Activated T-cell treated with anti-CD3 and anti-CD28 coated beads, Interleukin-2, amount 50 U/mL, for 24 hours (primary cell): ENCODE data around the gene CIROP.

Source experiments
- DNase-seq: peaks from one replicate; pipeline ENCODE4 v3.0.0-alpha.2; 2020
- H3K27ac Mint-ChIP-seq: 2 replicates; pipeline ENCODE4 v1.8.0; 2020; ENCODE audit warnings: mild to moderate bottlenecking, mixed read lengths
- H3K27me3 Mint-ChIP-seq: 2 replicates; pipeline ENCODE4 v1.8.0; 2020; ENCODE audit warnings: mixed read lengths
- H3K36me3 Mint-ChIP-seq: 2 replicates; pipeline ENCODE4 v1.8.0; 2020; ENCODE audit warnings: low read depth, mixed read lengths
- H3K4me1 Mint-ChIP-seq: 2 replicates; pipeline ENCODE4 v1.8.0; 2020; ENCODE audit warnings: low read depth, mixed read lengths
- H3K4me3 Mint-ChIP-seq: 2 replicates; pipeline ENCODE4 v1.8.0; 2020; ENCODE audit warnings: mild to moderate bottlenecking, moderate library complexity, mixed read lengths
- H3K9me3 Mint-ChIP-seq: 2 replicates; pipeline ENCODE4 v1.8.0; 2020; ENCODE audit warnings: mixed read lengths

CIROP gene

DNA sequence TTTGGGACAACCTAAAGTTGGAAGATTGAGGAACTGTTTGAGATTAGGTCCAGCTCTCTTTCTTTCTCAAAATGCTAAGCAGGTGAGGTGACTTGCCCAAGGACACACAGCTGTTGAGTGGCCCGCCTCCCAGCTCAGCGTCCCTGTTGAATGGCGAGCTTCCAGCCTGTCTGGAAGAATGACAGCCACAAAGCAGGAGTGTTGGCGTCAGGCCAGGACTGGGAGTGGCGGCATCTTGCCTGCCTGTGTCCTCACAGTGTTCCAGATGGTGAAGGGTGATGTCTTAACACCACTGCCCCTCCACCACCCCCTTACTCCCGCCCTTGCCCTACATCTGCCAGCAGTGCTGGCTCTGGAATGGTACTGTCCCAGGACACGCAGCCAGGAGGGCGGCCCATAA lies 18.6 kb upstream of the CIROP start:
- peaks cover 33% of the 10 kb centered on the region for H3K4me1 Mint-ChIP-seq
- no peak overlapping the region for H3K4me3 Mint-ChIP-seq
- H3K9me3 Mint-ChIP-seq = no peaks in the 10 kb centered on the region
- H3K27ac Mint-ChIP-seq = no peak overlapping the region
- no peak for DNase-seq
- no peaks in the 10 kb centered on the region for H3K27me3 Mint-ChIP-seq
- H3K36me3 Mint-ChIP-seq = no peaks in the 10 kb centered on the region

DNA sequence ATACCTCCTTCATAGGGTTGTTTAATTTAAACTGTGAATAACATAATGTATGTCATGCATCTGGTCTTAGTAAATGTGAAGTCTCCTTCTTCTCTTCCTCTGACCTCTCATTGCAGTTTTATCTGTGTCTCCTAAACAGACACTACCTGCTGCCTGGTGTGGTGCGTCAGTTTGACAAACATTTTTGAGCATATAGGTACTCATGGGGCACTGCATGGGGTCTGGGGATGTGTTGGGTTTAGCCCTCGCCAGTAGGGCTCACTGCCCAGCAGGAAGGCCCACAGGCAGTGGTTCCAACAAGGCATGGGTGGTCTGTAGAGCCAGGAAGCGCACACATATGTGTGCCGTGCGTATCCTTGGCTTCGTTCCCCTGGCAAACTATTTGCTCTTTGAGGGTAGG lies 17.3 kb upstream of the CIROP start:
- H3K4me1 Mint-ChIP-seq = peaks cover 43% of the 10 kb centered on the region
- no peak overlapping the region for H3K27ac Mint-ChIP-seq
- no peak overlapping the region for H3K4me3 Mint-ChIP-seq
- DNase-seq = no peak
- H3K9me3 Mint-ChIP-seq = no peaks in the 10 kb centered on the region
- no peaks in the 10 kb centered on the region for H3K27me3 Mint-ChIP-seq
- H3K36me3 Mint-ChIP-seq = no peaks in the 10 kb centered on the region

DNA sequence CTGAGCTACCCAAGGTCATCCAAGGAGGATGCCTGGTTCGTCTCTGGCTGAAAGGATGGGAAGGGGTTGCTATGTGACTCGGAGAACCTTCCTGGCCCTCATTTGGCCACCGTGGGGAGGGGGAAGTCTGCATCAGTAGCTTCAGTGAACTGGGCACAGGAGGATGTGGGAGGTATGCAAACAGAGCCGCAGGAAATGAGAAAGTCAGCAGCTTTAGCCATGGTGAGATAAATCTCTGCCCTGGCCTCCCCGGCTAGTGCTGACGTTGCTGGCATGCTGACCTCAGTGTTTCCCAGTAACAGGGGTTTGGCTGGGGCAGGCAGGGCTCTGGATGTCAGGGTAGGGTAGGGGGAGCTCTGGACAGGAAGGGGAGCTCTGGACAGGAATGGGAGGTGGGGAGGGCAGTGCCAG lies 16.6 kb upstream of the CIROP start:
- no peak for DNase-seq
- Mint-ChIP-seq H3K4me3 (no peak overlapping the region), H3K27ac (no peak overlapping the region), H3K36me3 (no peaks in the 10 kb centered on the region), H3K27me3 (no peaks in the 10 kb centered on the region), H3K4me1 (peaks cover 43% of the 10 kb centered on the region), H3K9me3 (no peaks in the 10 kb centered on the region)

DNA sequence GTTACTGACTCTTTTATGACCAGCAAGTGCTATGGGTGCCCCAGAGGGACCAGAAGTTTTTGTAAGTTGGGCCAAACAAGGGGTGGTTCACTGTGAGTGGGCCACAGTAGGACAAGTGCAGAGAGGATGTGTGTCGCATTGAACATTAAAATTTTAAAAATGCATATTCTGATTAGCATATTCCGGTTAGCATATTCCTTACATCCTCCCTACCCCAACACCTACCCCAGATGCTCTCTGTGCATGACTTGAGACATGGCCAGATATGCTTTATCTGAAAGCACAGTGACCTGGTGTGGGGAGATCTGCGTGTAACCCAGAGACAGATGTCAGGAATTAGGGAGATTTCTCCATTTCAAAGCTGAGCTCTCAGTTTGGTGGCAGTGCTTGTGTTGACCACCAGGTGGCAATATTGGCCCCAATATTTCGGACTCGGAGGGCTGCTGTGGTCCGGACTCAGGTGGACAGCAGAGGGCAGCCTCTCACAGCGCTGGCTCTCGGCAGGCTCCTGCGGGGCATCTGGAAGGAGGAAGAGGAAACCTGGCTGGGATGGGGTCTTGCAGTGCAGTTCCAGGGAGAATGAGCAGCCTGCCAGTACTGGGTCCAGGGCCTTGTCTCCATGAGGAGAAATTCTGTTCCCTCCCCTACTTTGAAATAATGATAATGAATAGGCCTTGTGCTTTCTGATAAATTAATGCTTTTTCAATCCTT lies 15.9 kb upstream of the CIROP start:
- DNase-seq = peak; percentile 86
- peaks cover 43% of the 10 kb centered on the region for H3K4me1 Mint-ChIP-seq
- no peaks in the 10 kb centered on the region for H3K9me3 Mint-ChIP-seq
- H3K36me3 Mint-ChIP-seq = no peaks in the 10 kb centered on the region
- H3K27me3 Mint-ChIP-seq = no peaks in the 10 kb centered on the region
- peak overlapping the region; percentile 62 for H3K27ac Mint-ChIP-seq
- H3K4me3 Mint-ChIP-seq = peak overlapping the region; percentile 15

DNA sequence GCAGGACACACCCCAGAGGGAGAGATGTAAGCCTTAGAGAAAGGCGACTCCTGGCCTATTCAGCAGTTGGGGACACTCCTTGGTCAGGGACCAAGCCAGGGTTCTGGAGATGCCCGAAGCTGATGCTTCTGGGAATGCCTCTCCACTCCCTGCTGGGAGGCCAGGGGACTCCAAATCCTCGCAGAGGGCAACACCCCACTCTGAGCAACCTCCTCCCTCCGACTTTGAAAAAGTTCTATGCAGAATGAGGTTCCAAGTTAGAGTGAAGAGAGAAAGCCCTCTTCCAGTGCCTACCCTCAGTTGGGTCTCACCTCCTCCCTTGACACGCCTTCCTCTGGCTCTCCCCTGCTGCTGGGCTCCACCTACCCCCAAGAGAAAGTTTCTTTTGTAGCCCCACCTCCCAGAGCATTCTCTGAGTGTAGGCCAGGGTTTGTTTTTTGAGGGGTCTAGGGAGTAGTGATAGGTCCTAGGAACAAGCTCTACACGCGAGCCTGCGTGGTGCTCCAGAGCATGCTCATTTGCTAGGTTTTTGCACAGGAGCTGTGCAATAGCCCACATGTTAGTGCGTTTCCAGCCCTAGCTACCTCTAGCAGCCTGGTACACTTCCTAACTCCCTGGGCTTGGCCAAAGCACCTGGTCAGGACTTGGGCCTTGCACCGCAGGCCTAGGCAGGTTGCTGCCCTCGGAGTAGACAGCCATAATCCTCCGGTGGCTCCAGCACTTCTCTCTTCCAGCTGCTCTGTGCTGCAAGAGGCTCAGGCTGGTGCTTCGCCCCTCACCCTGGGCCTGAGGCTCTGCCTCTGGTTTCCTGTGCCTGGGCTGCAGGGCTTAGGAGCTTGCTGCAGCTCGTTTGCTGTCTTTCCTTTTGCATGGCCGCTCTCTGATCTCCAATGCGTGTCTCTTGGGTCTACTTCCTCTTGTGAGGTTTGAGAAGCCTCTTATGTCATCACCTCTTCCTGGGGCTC lies 14.9 kb upstream of the CIROP start:
- Mint-ChIP-seq H3K9me3 (no peaks in the 10 kb centered on the region), H3K4me3 (peak overlapping the region; percentile 24), H3K27me3 (no peaks in the 10 kb centered on the region), H3K27ac (peak overlapping the region; percentile 77), H3K4me1 (peaks cover 49% of the 10 kb centered on the region), H3K36me3 (no peaks in the 10 kb centered on the region)
- DNase-seq = peak; percentile 68

DNA sequence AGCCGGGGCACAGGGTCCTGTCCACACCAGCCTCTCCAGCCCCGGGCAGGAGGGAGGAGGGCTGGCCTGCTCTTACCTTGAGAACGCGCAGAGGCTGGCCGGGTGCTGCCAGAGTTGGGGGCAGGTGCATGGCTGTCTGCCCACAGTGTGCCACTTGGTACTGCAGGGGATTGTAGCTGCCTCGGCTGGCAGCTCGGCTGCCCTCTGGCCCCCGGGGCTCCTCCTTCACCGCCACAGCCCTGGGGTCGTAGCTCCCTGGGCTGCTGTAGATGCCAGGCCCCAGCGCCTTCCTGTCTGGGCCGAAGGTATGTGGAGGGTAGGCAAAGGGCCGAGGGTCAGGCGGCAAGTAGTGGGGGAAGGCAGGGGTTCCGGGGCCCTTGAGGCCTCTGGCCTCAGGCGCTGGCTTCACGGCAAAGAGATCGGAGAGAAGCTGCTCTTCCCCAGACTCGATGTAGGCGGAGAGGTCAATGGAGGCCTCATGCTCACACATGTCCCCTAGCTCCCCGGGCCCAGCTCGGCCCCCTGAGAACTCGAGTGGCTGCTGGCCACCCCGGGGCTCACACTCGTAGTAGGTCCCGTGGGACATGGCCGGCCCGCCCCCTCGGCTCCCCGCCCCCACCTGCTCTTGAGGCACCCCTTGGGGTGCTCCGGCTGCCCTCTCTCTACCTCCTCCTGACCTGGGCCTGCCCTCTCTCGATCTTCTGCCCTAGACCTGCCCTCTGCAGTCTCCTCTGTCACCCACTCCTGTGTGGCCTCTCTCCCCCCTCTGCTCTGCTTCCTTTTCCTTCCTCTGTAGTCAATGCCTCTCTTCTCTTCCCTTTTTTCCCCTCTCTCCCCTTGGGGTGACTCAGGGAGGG lies 13.9 kb upstream of the CIROP start, which contains the start of gene CEBPE:
CEBPE (minus strand) TSS at position 750 of the 857 bp plus-strand sequence; CDS start at position 586, 164 bp downstream.
- Mint-ChIP-seq H3K27me3 (no peaks in the 10 kb centered on the region), H3K4me1 (peaks cover 53% of the 10 kb centered on the region), H3K4me3 (peak within 1 kb of the TSS; percentile 24), H3K36me3 (no peaks in the 10 kb centered on the region), H3K27ac (peak within 1 kb of the TSS; percentile 77), H3K9me3 (no peaks in the 10 kb centered on the region)
- DNase-seq = no peak

DNA sequence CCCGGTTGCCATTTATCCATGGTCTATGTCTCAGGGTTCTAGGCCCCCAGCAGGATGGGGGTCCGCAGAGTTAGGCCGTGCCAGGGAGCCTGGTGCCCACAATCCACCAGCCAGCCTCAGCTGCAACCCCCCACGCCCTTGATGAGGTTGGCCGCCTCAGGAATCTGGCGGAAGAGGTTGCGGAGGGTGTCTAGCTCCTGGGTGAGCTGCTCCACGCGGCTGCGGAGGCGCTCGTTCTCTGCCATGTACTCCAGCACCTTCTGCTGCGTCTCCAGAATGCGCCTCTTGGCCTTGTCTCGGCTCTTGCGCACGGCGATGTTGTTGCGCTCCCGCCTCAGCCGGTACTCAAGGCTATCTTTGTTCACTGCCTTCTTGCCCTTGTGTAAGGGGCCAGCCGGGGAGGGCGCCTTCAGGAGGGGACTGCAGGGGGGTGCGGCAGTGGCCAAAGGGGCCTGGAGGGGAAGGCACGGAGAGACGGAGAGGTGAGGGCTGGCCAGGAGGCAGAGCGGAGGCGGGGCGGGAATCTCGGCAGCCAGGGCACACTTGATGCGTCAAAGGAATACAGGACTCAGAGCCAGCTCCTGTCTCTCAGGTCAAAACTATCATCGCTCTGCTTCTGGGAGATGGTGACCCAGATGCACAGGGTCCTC lies 12.7 kb upstream of the CIROP start:
- Mint-ChIP-seq H3K36me3 (no peaks in the 10 kb centered on the region), H3K4me1 (peaks cover 53% of the 10 kb centered on the region), H3K4me3 (no peak overlapping the region), H3K27me3 (no peaks in the 10 kb centered on the region), H3K27ac (no peak overlapping the region), H3K9me3 (no peaks in the 10 kb centered on the region)
- DNase-seq = no peak

DNA sequence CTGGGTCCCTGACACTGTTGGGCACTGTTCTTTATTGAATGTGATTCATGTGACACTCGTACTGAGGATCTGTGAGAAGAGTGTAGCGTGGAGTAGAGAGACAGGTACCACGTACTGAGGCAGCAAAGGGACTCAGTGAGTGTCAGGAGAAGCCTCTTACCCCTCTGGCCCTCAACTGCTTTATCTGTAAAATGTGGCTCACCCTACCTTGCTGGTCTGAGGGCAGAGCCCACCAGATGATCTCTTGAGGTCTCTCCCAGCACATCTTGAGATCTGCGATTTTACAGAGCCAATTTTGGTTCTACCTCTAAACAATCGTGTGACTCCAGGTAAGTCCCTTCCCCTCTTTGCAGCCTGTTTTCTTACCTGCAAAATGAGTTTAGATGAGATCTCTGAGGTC lies 11.1 kb upstream of the CIROP start:
- Mint-ChIP-seq H3K9me3 (no peaks in the 10 kb centered on the region), H3K4me1 (peaks cover 43% of the 10 kb centered on the region), H3K27ac (no peak overlapping the region), H3K36me3 (no peaks in the 10 kb centered on the region), H3K27me3 (no peaks in the 10 kb centered on the region), H3K4me3 (no peak overlapping the region)
- no peak for DNase-seq

DNA sequence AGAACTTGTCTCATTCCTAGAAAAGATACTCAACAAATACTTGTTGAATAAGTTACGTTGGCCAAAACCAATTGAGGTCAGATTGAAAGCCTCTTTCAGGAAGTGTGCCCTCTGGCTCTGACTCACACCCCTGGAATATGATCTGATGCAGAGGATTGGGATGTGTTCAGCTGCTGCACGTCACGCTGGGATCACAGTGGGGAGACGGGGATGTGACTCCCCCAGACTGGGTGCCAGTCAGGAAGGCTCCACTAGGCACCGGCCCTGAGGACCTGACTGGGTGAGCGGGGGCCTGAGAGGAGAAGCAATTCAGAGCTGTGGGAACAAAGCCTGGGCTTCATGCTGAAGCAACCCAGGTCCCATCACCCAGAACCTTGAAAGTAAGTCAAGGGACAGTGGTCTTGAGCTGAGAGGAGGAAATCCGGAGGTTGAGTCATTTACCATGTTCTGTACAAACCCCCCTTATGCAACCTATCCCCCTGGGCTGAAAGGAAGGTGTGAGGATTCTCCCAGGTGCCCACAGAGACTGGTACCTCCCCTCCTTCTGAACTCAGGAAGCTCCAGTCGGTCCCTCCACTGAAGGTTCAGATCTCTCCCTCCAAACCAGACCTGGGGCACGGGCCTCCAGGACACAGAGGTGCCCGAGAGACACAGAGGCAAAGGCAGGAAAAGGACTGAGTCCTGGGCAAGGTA lies 10.4 kb upstream of the CIROP start:
- no peak overlapping the region for H3K4me3 Mint-ChIP-seq
- H3K27ac Mint-ChIP-seq = no peak overlapping the region
- no peak for DNase-seq
- H3K9me3 Mint-ChIP-seq = no peaks in the 10 kb centered on the region
- H3K27me3 Mint-ChIP-seq = no peaks in the 10 kb centered on the region
- peaks cover 36% of the 10 kb centered on the region for H3K4me1 Mint-ChIP-seq
- H3K36me3 Mint-ChIP-seq = no peaks in the 10 kb centered on the region

DNA sequence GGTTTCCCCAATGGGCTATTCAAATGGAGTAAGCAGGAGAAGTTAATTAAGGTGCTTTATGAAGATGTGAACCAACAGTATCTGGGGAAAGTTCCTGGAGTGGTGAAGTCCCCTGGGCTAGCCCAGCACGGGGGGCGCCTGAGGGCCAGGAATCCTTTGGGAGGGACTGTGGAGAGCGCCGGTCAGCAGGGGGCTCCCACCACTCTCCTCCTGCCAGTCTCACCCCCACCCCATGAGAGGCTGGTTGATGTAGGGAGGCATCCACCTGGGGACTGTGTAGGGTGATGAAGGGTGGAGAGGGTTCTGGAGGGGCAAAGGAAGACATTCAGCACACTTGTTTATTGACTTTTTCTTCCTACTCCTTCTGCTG lies 9.9 kb upstream of the CIROP start:
- Mint-ChIP-seq H3K36me3 (no peaks in the 10 kb centered on the region), H3K9me3 (no peaks in the 10 kb centered on the region), H3K27ac (no peak overlapping the region), H3K4me1 (peaks cover 30% of the 10 kb centered on the region), H3K27me3 (no peaks in the 10 kb centered on the region), H3K4me3 (no peak overlapping the region)
- DNase-seq = no peak

DNA sequence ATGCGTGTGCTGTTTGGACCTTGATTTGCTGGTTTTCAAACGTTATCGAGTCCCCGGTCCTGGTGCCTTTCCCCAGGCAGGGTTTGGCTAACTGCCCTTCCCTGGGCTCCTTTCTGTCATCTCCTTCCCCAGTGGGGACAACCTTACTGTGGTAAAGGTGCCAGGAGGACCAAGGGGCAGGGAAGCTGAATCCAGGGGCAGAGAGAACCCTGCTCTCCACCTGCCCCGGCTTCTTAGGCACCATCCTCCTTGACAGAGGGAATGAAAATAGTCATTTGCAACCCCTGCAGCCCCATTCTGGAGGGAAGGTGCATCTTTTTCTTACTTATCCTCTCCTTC lies 9.3 kb upstream of the CIROP start:
- Mint-ChIP-seq H3K4me3 (no peak overlapping the region), H3K27ac (no peak overlapping the region), H3K27me3 (no peaks in the 10 kb centered on the region), H3K4me1 (peaks cover 25% of the 10 kb centered on the region), H3K9me3 (no peaks in the 10 kb centered on the region), H3K36me3 (no peaks in the 10 kb centered on the region)
- DNase-seq = no peak

DNA sequence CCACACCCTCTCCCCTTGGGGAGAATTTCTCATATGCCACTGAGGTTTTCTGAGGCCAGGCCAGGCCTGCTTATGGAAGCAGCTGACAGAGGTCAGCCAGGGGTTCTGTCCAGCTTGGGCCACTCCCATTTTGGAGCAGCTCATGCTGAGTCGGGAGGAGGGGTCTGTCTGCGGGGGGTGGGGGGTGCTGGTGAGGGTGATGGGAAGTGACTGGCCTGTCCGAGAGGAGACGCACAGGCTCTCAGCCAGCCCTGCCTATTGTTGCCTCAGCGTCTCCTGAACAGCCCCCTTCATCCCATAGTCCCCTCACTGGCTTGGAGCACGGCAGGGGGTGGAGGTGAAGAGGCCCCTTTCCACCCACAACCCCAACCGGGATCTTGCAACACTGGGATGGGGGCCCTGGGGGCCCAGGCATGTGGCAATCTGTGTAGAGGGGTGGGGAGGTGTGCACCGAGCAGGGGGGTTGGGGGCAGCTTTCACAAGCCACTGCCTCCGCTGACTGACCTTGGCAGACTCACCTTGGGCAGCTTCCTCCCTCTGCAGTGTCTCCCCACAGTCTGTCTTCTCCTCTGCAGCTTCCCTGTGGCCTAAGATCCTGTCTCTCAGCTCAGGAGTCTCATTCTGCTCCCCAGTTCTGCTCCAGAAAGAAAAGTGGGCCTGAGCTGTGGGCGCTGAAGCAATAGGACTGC lies 8.8 kb upstream of the CIROP start:
- no peaks in the 10 kb centered on the region for H3K9me3 Mint-ChIP-seq
- H3K27ac Mint-ChIP-seq = no peak overlapping the region
- no peaks in the 10 kb centered on the region for H3K36me3 Mint-ChIP-seq
- H3K27me3 Mint-ChIP-seq = no peaks in the 10 kb centered on the region
- peaks cover 21% of the 10 kb centered on the region for H3K4me1 Mint-ChIP-seq
- no peak for DNase-seq
- H3K4me3 Mint-ChIP-seq = no peak overlapping the region
